K562 (cell line): Measurements from ENCODE around the gene ANKRD27. TPM values are rescaled to one million over a fixed set of nuclear protein-coding genes. Genes with fewer than 3 reads are reported as not detected.
A peak's percentile ranks its signal among the peaks of the same experiment; 100 is the strongest.

Experiments used
- ATAC-seq: fragments of 200-7000 bp; cut with Tn5 transposase; 3 replicates; pipeline ENCODE4 v1.9.1; 2020; ENCODE audit warnings: moderate library complexity
- BruUV-seq: library from RNA; stranded (reverse); fragments of 400-500 nt; replicated peaks from 2 replicates; lab custom pipeline; 2021; lab: Mats Ljungman, UMichigan
- CTCF ChIA-PET: fragments of 300-600 bp; formaldehyde crosslinking; extraction: SDS; loops from one replicate; lab custom pipeline; 2021; ENCODE audit warnings: low intra/inter-chr PET ratio; lab: Yijun Ruan, JAX
- POLR2A ChIA-PET: fragments of 300-600, 350-650 bp; sonication (Branson Sonifier 250); formaldehyde crosslinking; extraction: SDS; loops from one replicate; lab custom pipeline; 2021; ENCODE audit warnings: antibody characterized with exemption, inconsistent platforms; lab: Yijun Ruan, JAX
- DNase-seq, 4 experiments: peaks; one replicate each; pipeline versions ENCODE4 v3.0.0 to v3.0.0-alpha.2; 2011 to 2018; ENCODE audit warnings: low spot score in 3 of 4, mixed read lengths in 3 of 4; ENCODE audit errors: extremely low read depth in 1 of 4
- FAIRE-seq: peaks from 2 replicates; lab custom pipeline; 2011; peaks lifted over from hg19 to GRCh38; lab: Jason Lieb, UNC
- H2AFZ ChIP-seq: 2 replicates; pipeline ENCODE4 v1.6.0; 2011; ENCODE audit warnings: low read depth, low read length, control low read depth, inconsistent platforms
- H3K27ac ChIP-seq: fragments of 200-600 bp; 3 replicates; pipeline ENCODE4 v1.8.0; 2011; ENCODE audit warnings: low read depth, mild to moderate bottlenecking, control low read depth, inconsistent platforms, low read length, moderate library complexity, mixed read lengths; ENCODE audit errors: extremely low read depth
- H3K27me3 ChIP-seq, 2 experiments: fragments of 300-600 bp in 1 of 2; 2 replicates in 1 of 2; 3 replicates in 1 of 2; pipeline versions ENCODE4 v1.6.0 to v1.8.0; 2011; ENCODE audit warnings: inconsistent platforms in 2 of 2, low read length in 2 of 2, mild to moderate bottlenecking in 1 of 2, mixed read lengths in 1 of 2, moderate library complexity in 1 of 2; ENCODE audit not compliant: control insufficient read depth in 2 of 2, insufficient read depth in 2 of 2
- H3K36me3 ChIP-seq: fragments of 300-600 bp; 3 replicates; pipeline ENCODE4 v1.8.0; 2011; ENCODE audit warnings: mild to moderate bottlenecking, low read length, inconsistent platforms; ENCODE audit not compliant: control insufficient read depth, insufficient read depth
- H3K4me1 ChIP-seq, 2 experiments: fragments of 200-600 bp in 1 of 2; replicated peaks in 1 of 2; 2 replicates in 1 of 2; 3 replicates in 1 of 2; pipeline versions ENCODE4 v1.5.1 to v1.8.0; 2011; ENCODE audit warnings: inconsistent platforms in 2 of 2, low read length in 2 of 2, mild to moderate bottlenecking in 1 of 2, mixed read lengths in 1 of 2, moderate library complexity in 1 of 2; ENCODE audit not compliant: control insufficient read depth in 2 of 2, insufficient read depth in 2 of 2
- H3K4me2 ChIP-seq: 2 replicates; pipeline ENCODE4 v1.6.1; 2011; ENCODE audit warnings: low read length, control low read depth, inconsistent platforms, mixed read lengths; ENCODE audit not compliant: insufficient read depth
- H3K4me3 ChIP-seq: fragments of 200-600 bp; sonication (generic), shearing (Covaris generic); 2 replicates; pipeline ENCODE4 v1.5.1; 2016; ENCODE audit warnings: control low read depth, inconsistent platforms
- H3K79me2 ChIP-seq: fragments of 200-600 bp; 3 replicates; pipeline ENCODE4 v1.8.0; 2011; ENCODE audit warnings: low read length, inconsistent platforms; ENCODE audit not compliant: control insufficient read depth, insufficient read depth
- H3K9ac ChIP-seq, 2 experiments: 2 replicates each; pipeline versions ENCODE4 v1.6.0 to v1.6.1; 2011; ENCODE audit warnings: low read depth in 2 of 2, low read length in 2 of 2, control low read depth in 1 of 2, inconsistent platforms in 1 of 2, mild to moderate bottlenecking in 1 of 2, mixed read lengths in 1 of 2; ENCODE audit not compliant: insufficient read depth in 1 of 2
- H3K9me1 ChIP-seq: one replicate; pipeline ENCODE4 v1.6.0; 2011; ENCODE audit warnings: inconsistent platforms, mild to moderate bottlenecking, low read length, moderate library complexity; ENCODE audit not compliant: control insufficient read depth, insufficient read depth
- H3K9me3 ChIP-seq: replicated peaks from 2 replicates; pipeline ENCODE4 v1.5.1; 2011; ENCODE audit warnings: low read depth, low read length, inconsistent platforms; ENCODE audit not compliant: control insufficient read depth, insufficient read depth
- H4K20me1 ChIP-seq: replicated peaks from 2 replicates; pipeline ENCODE4 v1.6.1; 2011; ENCODE audit warnings: low read length, inconsistent platforms, mixed read lengths; ENCODE audit not compliant: control insufficient read depth, insufficient read depth
- CHD1 ChIP-seq: fragments of 200-600 bp; sonication (generic); IDR thresholded peaks from one replicate; pipeline ENCODE4 v1.6.1; 2012; ENCODE audit warnings: mild to moderate bottlenecking, moderate library complexity, low read length, inconsistent platforms
- ELF4 ChIP-seq: fragments of 450-650 bp; formaldehyde crosslinking; IDR thresholded peaks from 2 replicates; pipeline ENCODE4 v1.4.0; 2022; ENCODE audit warnings: missing genetic modification characterization
- FOXA3 ChIP-seq, 2 experiments: fragments of 450-650 bp in 1 of 2; sonication (generic) in 1 of 2; formaldehyde crosslinking; IDR thresholded peaks in 1 of 2; conservative IDR thresholded peaks in 1 of 2; 2 replicates each; pipeline versions ENCODE4 v1.4.0 to v1.8.0; 2020 to 2022; ENCODE audit warnings: mild to moderate bottlenecking in 2 of 2, missing genetic modification reagents in 1 of 2
- ILK ChIP-seq: fragments of 450-650 bp; IDR thresholded peaks from 2 replicates; pipeline ENCODE4 v1.6.1; 2016; ENCODE audit warnings: missing genetic modification characterization, low read depth, mild to moderate bottlenecking, missing compliant biosample characterization, moderate library complexity, borderline replicate concordance
- JUND ChIP-seq, 2 experiments: IDR thresholded peaks; 2 replicates in 1 of 2; 3 replicates in 1 of 2; pipeline ENCODE4 v1.6.1; 2011; ENCODE audit warnings: borderline replicate concordance in 2 of 2, low read depth in 2 of 2, low read length in 2 of 2, improper control_type of control experiment in 1 of 2, missing biosample characterization in 1 of 2, missing genetic modification characterization in 1 of 2, missing genetic modification reagents in 1 of 2
- KHSRP ChIP-seq: fragments of 450-650 bp; IDR thresholded peaks from 2 replicates; pipeline ENCODE4 v1.6.1; 2017
- KLF10 ChIP-seq: fragments of 250-450 bp; sonication (Bioruptor Pico); IDR thresholded peaks from 2 replicates; pipeline ENCODE4 v1.6.1; 2021; ENCODE audit warnings: matching md5 sums
- L3MBTL2 ChIP-seq: fragments of 450-650 bp; IDR thresholded peaks from 2 replicates; pipeline ENCODE4 v1.6.1; 2016; ENCODE audit warnings: mild to moderate bottlenecking, moderate library complexity
- LEF1 ChIP-seq: fragments of 450-650 bp; IDR thresholded peaks from 2 replicates; pipeline ENCODE4 v1.6.1; 2016; ENCODE audit warnings: mild to moderate bottlenecking
- MXD1 ChIP-seq: fragments of 250-450 bp; sonication (Bioruptor Pico); IDR thresholded peaks from 2 replicates; pipeline ENCODE4 v1.8.0; 2021; ENCODE audit warnings: borderline replicate concordance, mild to moderate bottlenecking, moderate library complexity; ENCODE audit not compliant: poor library complexity, severe bottlenecking
- RNF219 ChIP-seq: fragments of 250-450 bp; sonication (Bioruptor Pico); IDR thresholded peaks from 2 replicates; pipeline ENCODE4 v1.5.0; 2022; ENCODE audit warnings: mild to moderate bottlenecking
- THAP7 ChIP-seq: fragments of 250-450 bp; sonication (Bioruptor Pico); IDR thresholded peaks from 2 replicates; pipeline ENCODE4 v1.5.0; 2021
- ZKSCAN3 ChIP-seq: fragments of 250-450 bp; sonication (Bioruptor Pico); IDR thresholded peaks from 2 replicates; pipeline ENCODE4 v1.4.0; 2020
- ZNF175 ChIP-seq: fragments of 200-800 bp; sonication (Bioruptor generic); IDR thresholded peaks from 2 replicates; pipeline ENCODE4 v1.6.1; 2016; ENCODE audit warnings: low read depth, mild to moderate bottlenecking, missing genetic modification characterization, missing compliant biosample characterization
- ZNF444 ChIP-seq: fragments of 250-450 bp; sonication (Bioruptor Pico); IDR thresholded peaks from 2 replicates; pipeline ENCODE4 v1.4.0; 2020; ENCODE audit warnings: mild to moderate bottlenecking, moderate library complexity
- ZNF76 ChIP-seq: fragments of 250-450 bp; sonication (Bioruptor Pico); IDR thresholded peaks from 2 replicates; pipeline ENCODE4 v1.4.0; 2020; ENCODE audit warnings: mild to moderate bottlenecking, moderate library complexity, borderline replicate concordance
- WGBS: fragments of 100-300 bp; shearing (Covaris generic); methylation state at CpG from one replicate; pipeline ENCODE4 v1.1.6; 2016; ENCODE audit warnings: low coverage, mixed read lengths; ENCODE audit not compliant: insufficient coverage; ENCODE audit errors: missing lambda C conversion rate; 5-methylcytosine and 5-hydroxymethylcytosine counted together
- in situ Hi-C: fragments of 300-500 bp; cut with MboI; formaldehyde crosslinking; loops from 4 replicates; pipeline ENCODE4 v1.15.0; 2018; ENCODE audit warnings: inconsistent platforms, mixed read lengths
- intact Hi-C: fragments of 100-400 bp; cut with micrococcal nuclease; formaldehyde crosslinking; loops from 2 replicates; pipeline ENCODE4 v1.14.2; 2022
- polyA plus RNA-seq, 8 experiments: library from polyadenylated mRNA; depleted of rRNA in 4 of 8; stranded (reverse) in 5 of 8; unstranded in 3 of 8; fragments of >200 nt; fragmentation: Nextera tagmentation in 2 of 8; fragmentation: Illumina TruSeq in 1 of 8; extraction: Ambion mirVana in 2 of 8; extraction: Trizol in 1 of 8; gene quantifications; 2 replicates each; pipeline versions ENCODE4 v1.2.1 to v1.2.3, GENCODE V29; 2011 to 2014; ENCODE audit warnings: inconsistent platforms in 1 of 8, missing spikeins in 1 of 8
- total RNA-seq, 7 experiments: library from RNA; depleted of rRNA in 6 of 7; stranded (reverse); fragments of >200 nt in 6 of 7; fragmentation: Illumina TruSeq in 2 of 7; extraction: Trizol in 2 of 7; gene quantifications; 2 replicates each; pipeline versions ENCODE4 v1.2.1 to v1.2.3, GENCODE V29; 2011 to 2021; ENCODE audit warnings: low replicate concordance in 1 of 7
- TF ChIP-seq, protein P1 (sequence below): fragments of 250-450 bp; sonication (Bioruptor Pico); IDR thresholded peaks from 2 replicates; pipeline ENCODE4 v1.5.1; 2021; ENCODE audit warnings: mild to moderate bottlenecking

Gene ANKRD27
- total and polyA plus RNA-seq, 9 of the 15 experiments (the other 6 are each of a cell fraction or from before 2014, with no cell fraction given): 5.3 to 71.3 (median 54.2) TPM

GRCh38 chr19:32686847-32687475, 12.0 kb upstream of the ANKRD27 start:
- POLR2A ChIA-PET: no interaction called here
- Histone ChIP-seq H3K36me3 (no peaks in the 10 kb centered on the region), H4K20me1 (no peaks in the 10 kb centered on the region), H3K27me3 (no peaks in the 10 kb centered on the region), H3K4me3 (no peak overlapping the region), H3K9me3 (no peaks in the 10 kb centered on the region), H2AFZ (peak overlapping the region; percentile 64), H3K79me2 (peaks cover 28% of the 10 kb centered on the region), H3K9me1 (no peaks in the 10 kb centered on the region), H3K4me2 (no peak overlapping the region), H3K9ac (no peak overlapping the region), H3K27ac (0 out of 3 replicates have a peak overlapping the region, but pooled peaks have one; percentile 7), H3K4me1 (peaks cover 22 to 28% of the 10 kb centered on the region in 2 experiments; a peak in 4 of 5 replicates)
- DNase-seq (no peak), ATAC-seq (no peak), FAIRE-seq (no peak)
- intact Hi-C loops (loop anchor here (1.0 kb wide), 1 partner anchor 12 kb away; the partner anchor contains the start of genes ANKRD27 and RGS9BP), in situ Hi-C loops (no loop called here)
- WGBS: 69% methylated on average over 6 of the region's 6 CpGs
- CTCF ChIA-PET: no interaction called here
- BruUV-seq: no TSS peak
- TF ChIP-seq L3MBTL2: 0 out of 2 replicates have a peak, but pooled peaks have one; percentile 11
- TF ChIP-seq KLF10 (CRISPR knock-in tag): peak; percentile 62; the same call in 1 of the 2 replicates
- no peak for TF ChIP-seq KHSRP
- TF ChIP-seq THAP7: no peak
- peak; percentile 83; the same call in 1 of the 2 replicates for TF ChIP-seq RNF219
- no peak for TF ChIP-seq CHD1
- TF ChIP-seq MXD1 (CRISPR knock-in tag): peak; percentile 70
- TF ChIP-seq FOXA3 (CRISPR knock-in tag; conservative IDR thresholded peaks at IDR 0.05 in 1 of 2, IDR thresholded peaks at IDR 0.05 in 1 of 2): peak in 1 of 2 experiments; percentile 28; a peak in 1 of 4 replicates
- TF ChIP-seq ZNF76 (CRISPR knock-in tag): peak; percentile 96
- TF ChIP-seq, protein P1, sequence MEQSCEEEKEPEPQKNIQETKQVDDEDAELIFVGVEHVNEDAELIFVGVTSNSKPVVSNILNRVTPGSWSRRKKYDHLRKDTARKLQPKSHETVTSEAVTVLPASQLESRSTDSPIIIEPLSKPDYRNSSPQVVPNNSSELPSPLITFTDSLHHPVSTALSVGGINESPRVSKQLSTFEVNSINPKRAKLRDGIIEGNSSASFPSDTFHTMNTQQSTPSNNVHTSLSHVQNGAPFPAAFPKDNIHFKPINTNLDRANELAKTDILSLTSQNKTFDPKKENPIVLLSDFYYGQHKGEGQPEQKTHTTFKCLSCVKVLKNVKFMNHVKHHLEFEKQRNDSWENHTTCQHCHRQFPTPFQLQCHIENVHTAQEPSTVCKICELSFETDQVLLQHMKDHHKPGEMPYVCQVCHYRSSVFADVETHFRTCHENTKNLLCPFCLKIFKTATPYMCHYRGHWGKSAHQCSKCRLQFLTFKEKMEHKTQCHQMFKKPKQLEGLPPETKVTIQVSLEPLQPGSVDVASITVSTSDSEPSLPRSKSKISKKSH (CRISPR knock-in tag): no peak
- TF ChIP-seq ZKSCAN3 (CRISPR knock-in tag): 0 out of 2 replicates have a peak, but pooled peaks have one; percentile 10
- peak; percentile 82 for TF ChIP-seq ILK (tag)
- TF ChIP-seq ZNF175 (CRISPR knock-in tag): peak; percentile 84
- peak; percentile 86 for TF ChIP-seq ZNF444 (CRISPR knock-in tag)
- no peak for TF ChIP-seq LEF1
- TF ChIP-seq JUND (IDR thresholded peaks at IDR 0.05; ENCODE audit: borderline replicate concordance, low read depth, low read length): no peak
- TF ChIP-seq JUND (tag; IDR thresholded peaks at IDR 0.05; ENCODE audit: borderline replicate concordance, low read depth, low read length): peak; percentile 77; the same call in 1 of the 3 replicates
- TF ChIP-seq ELF4 (CRISPR knock-in tag): peak; percentile 85; the same call in 1 of the 2 replicates
